Body of pancreas (tissue), 4 donors: ENCODE results near the gene SPARCL1.

Experiments
- POLR2A ChIP-seq, 3 donors: fragments of 450-650 bp; IDR thresholded peaks; one replicate each; pipeline ENCODE4 v1.6.1; 2016; ENCODE audit warnings: antibody characterized with exemption in 3 of 3, mild to moderate bottlenecking in 2 of 3
- TF ChIP-seq, protein P1 (sequence below), 7 experiments: fragments of 450-650 bp in 4 of 7; fragments of 200-600 bp in 3 of 7; sonication (generic) in 3 of 7; IDR thresholded peaks; one replicate each; pipeline ENCODE4 v1.5.1; 2016 to 2019; ENCODE audit warnings: antibody characterized with exemption in 7 of 7

DNA sequence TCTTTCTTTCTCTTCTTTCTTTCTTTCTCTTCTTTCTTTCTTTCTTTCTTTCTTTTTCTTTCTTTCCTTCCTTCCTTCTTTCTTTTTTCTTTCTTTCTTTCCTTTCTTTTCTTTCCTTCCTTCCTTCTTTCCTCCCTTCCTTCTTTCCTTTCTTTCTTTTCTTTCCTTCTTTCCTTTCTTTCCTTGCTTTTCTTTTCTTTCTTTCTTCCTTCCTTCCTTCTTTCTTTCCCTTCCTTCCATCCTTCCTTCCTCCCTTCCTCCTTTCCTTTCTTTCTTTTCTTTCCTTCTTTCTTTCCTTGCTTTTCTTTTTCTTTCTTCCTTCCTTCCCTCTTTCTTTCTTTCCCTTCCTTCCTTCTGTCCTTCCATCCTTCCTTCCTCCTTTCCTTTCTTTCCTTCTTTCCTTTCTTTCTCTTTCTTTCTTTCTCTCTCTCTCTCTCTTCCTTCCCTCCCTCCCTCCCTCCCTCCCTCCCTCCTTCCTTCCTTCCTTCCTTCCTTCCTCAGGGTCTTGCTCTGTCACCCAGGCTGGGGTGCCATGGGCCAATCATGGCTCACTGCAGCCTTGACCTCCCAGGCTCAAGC lies 13.6 kb upstream of the SPARCL1 start:
- TF ChIP-seq, protein P1, sequence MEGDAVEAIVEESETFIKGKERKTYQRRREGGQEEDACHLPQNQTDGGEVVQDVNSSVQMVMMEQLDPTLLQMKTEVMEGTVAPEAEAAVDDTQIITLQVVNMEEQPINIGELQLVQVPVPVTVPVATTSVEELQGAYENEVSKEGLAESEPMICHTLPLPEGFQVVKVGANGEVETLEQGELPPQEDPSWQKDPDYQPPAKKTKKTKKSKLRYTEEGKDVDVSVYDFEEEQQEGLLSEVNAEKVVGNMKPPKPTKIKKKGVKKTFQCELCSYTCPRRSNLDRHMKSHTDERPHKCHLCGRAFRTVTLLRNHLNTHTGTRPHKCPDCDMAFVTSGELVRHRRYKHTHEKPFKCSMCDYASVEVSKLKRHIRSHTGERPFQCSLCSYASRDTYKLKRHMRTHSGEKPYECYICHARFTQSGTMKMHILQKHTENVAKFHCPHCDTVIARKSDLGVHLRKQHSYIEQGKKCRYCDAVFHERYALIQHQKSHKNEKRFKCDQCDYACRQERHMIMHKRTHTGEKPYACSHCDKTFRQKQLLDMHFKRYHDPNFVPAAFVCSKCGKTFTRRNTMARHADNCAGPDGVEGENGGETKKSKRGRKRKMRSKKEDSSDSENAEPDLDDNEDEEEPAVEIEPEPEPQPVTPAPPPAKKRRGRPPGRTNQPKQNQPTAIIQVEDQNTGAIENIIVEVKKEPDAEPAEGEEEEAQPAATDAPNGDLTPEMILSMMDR (IDR thresholded peaks at IDR 0.05): no peak
- no peak for TF ChIP-seq POLR2A (IDR thresholded peaks at IDR 0.05)
